Keratinocyte (primary cell): Measurements from ENCODE around the gene TMEM151B. TPM values are rescaled to one million over a fixed set of nuclear protein-coding genes. Genes with fewer than 3 reads are reported as not detected.
A peak's percentile ranks its signal among the peaks of the same experiment; 100 is the strongest.

ENCODE experiments used
- DNase-seq: peaks from one replicate; pipeline ENCODE4 v3.0.0-alpha.2; 2011; ENCODE audit warnings: low read depth, missing footprints, low spot score
- FAIRE-seq: peaks from 2 replicates; lab custom pipeline; 2011; peaks lifted over from hg19 to GRCh38; lab: Jason Lieb, UNC
- H2AFZ ChIP-seq: 2 replicates; pipeline ENCODE4 v1.6.0; 2012; ENCODE audit warnings: low read length, control low read depth, inconsistent platforms; ENCODE audit not compliant: control insufficient read depth
- H3K27ac ChIP-seq: 2 replicates; pipeline ENCODE4 v1.5.1; 2011; ENCODE audit warnings: low read length; ENCODE audit not compliant: control insufficient read depth, insufficient read depth
- H3K27me3 ChIP-seq: 3 replicates; pipeline ENCODE4 v1.6.0; 2011; ENCODE audit warnings: low read length; ENCODE audit not compliant: control insufficient read depth, insufficient read depth; ENCODE audit errors: extremely low read depth
- H3K36me3 ChIP-seq, 2 experiments: 2 replicates in 1 of 2; 3 replicates in 1 of 2; pipeline ENCODE4 v1.5.1; 2011; ENCODE audit warnings: low read length in 2 of 2, mild to moderate bottlenecking in 1 of 2; ENCODE audit not compliant: control insufficient read depth in 2 of 2, insufficient read depth in 2 of 2; ENCODE audit errors: extremely low read depth in 1 of 2
- H3K4me1 ChIP-seq: 3 replicates; pipeline ENCODE4 v1.5.1; 2011; ENCODE audit warnings: low read length; ENCODE audit not compliant: control insufficient read depth, insufficient read depth; ENCODE audit errors: extremely low read depth
- H3K4me2 ChIP-seq: 3 replicates; pipeline ENCODE4 v1.6.0; 2011; ENCODE audit warnings: low read depth, low read length; ENCODE audit not compliant: control insufficient read depth, insufficient read depth; ENCODE audit errors: extremely low read depth
- H3K4me3 ChIP-seq, 3 experiments: fragments of 200-600 bp in 1 of 3; sonication (generic) in 1 of 3; 2 replicates in 2 of 3; 3 replicates in 1 of 3; pipeline ENCODE4 v1.5.1; 2011 to 2016; ENCODE audit warnings: low read length in 3 of 3, mild to moderate bottlenecking in 3 of 3, control low read depth in 2 of 3, inconsistent platforms in 1 of 3, low read depth in 1 of 3, mixed read lengths in 1 of 3, mixed run types in 1 of 3, moderate library complexity in 1 of 3; ENCODE audit not compliant: control insufficient read depth in 2 of 3, insufficient read depth in 2 of 3; ENCODE audit errors: extremely low read depth in 1 of 3
- H3K79me2 ChIP-seq: 2 replicates; pipeline ENCODE4 v1.6.0; 2012; ENCODE audit warnings: low read length; ENCODE audit not compliant: control insufficient read depth, insufficient read depth
- H3K9ac ChIP-seq: 3 replicates; pipeline ENCODE4 v1.6.0; 2011; ENCODE audit warnings: low read length; ENCODE audit not compliant: control insufficient read depth, insufficient read depth; ENCODE audit errors: extremely low read depth
- H3K9me1 ChIP-seq: 3 replicates; pipeline ENCODE4 v1.6.0; 2011; ENCODE audit warnings: low read length; ENCODE audit not compliant: control insufficient read depth, insufficient read depth; ENCODE audit errors: extremely low read depth
- H3K9me3 ChIP-seq: 2 replicates; pipeline ENCODE4 v1.5.1; 2012; ENCODE audit warnings: low read depth, low read length; ENCODE audit not compliant: control insufficient read depth
- H4K20me1 ChIP-seq: 3 replicates; pipeline ENCODE4 v1.6.0; 2011; ENCODE audit warnings: low read length; ENCODE audit not compliant: control insufficient read depth, insufficient read depth; ENCODE audit errors: extremely low read depth
- CTCF ChIP-seq, 3 experiments: IDR thresholded peaks in 1 of 3; conservative IDR thresholded peaks in 1 of 3; optimal IDR thresholded peaks in 1 of 3; 2 replicates in 2 of 3; 3 replicates in 1 of 3; pipeline versions ENCODE3 to v1.5.1; 2011; ENCODE audit warnings: low read length in 3 of 3, mild to moderate bottlenecking in 3 of 3, moderate library complexity in 2 of 3, control low read depth in 1 of 3, inconsistent platforms in 1 of 3; ENCODE audit not compliant: insufficient read depth in 2 of 3; ENCODE audit errors: extremely low read depth in 1 of 3
- EZH2 ChIP-seq: IDR thresholded peaks from one replicate; pipeline ENCODE4 v1.6.1; 2012; ENCODE audit warnings: inconsistent platforms, mild to moderate bottlenecking, low read length, moderate library complexity
- dilution Hi-C: fragments of 300-500 bp; cut with MboI; formaldehyde crosslinking; loops from one replicate; pipeline ENCODE4 v1.7.0; 2020; ENCODE audit warnings: low sequenced_read_pairs; ENCODE audit not compliant: extremely low pct_ligation_motif_present
- polyA plus RNA-seq, 5 experiments: library from polyadenylated mRNA; depleted of rRNA in 3 of 5; stranded (reverse) in 3 of 5; stranded (forward) in 1 of 5; unstranded in 1 of 5; fragments of >200 nt; gene quantifications; 1 replicate in 1 of 5; 2 replicates in 3 of 5; 3 replicates in 1 of 5; pipeline versions ENCODE4 v1.2.1 to v1.2.3, GENCODE V29; 2011 to 2012; ENCODE audit warnings: missing spikeins in 2 of 5, low read depth in 1 of 5, low replicate concordance in 1 of 5

The TMEM151B gene
- polyA plus RNA-seq, 1 donor (not counting 4 experiments of a cell fraction or from before 2014, with no cell fraction given) = not detected

- Histone ChIP-seq H3K4me1 (peaks cover 19% of the 10 kb centered on the region), H3K9me3 (no peaks in the 10 kb centered on the region), H3K4me2 (peak overlapping the region; percentile 91), H3K9me1 (peaks cover 5% of the 10 kb centered on the region), H3K4me3 (peak overlapping the region; percentile 97 to 100 (median 99)), H2AFZ (peak overlapping the region; percentile 90), H3K36me3 (peaks cover 22 to 26% of the 10 kb centered on the region in 2 experiments), H3K79me2 (peaks cover 43% of the 10 kb centered on the region), H3K27me3 (no peaks in the 10 kb centered on the region), H3K27ac (peak overlapping the region; percentile 93), H3K9ac (peak overlapping the region; percentile 100), H4K20me1 (peaks cover 35% of the 10 kb centered on the region)
- dilution Hi-C loops = no loop called here
- no peak for DNase-seq
- peak in 1 of 3 experiments; percentile 47 for TF ChIP-seq CTCF (optimal IDR thresholded peaks at IDR 0.05 in 1 of 3, IDR thresholded peaks at IDR 0.05 in 1 of 3, conservative IDR thresholded peaks at IDR 0.05 in 1 of 3; ENCODE audit: extremely low read depth in 1 of 3, insufficient read depth in 2 of 3, low read length in 3 of 3)
- no peak for TF ChIP-seq EZH2
- FAIRE-seq = no peak
Measured at GRCh38 chr6:44245912-44246662, 24.2 kb upstream of the TMEM151B start.

GRCh38 chr6:44246663-44247337 lies 23.4 kb upstream of the TMEM151B start, which contains the start of gene HSP90AB1:
Gene HSP90AB1 (plus strand): TSS chr6:44247101. CDS start chr6:44248630, 1,529 bp downstream.
- Histone ChIP-seq H2AFZ (peak within 1 kb of the TSS; percentile 90), H3K27me3 (no peaks in the 10 kb centered on the region), H3K4me3 (peak within 1 kb of the TSS; percentile 97 to 100 (median 99)), H3K27ac (peak within 1 kb of the TSS; percentile 93), H4K20me1 (peaks cover 39% of the 10 kb centered on the region), H3K9me1 (peaks cover 5% of the 10 kb centered on the region), H3K4me2 (peak within 1 kb of the TSS; percentile 96), H3K9me3 (no peaks in the 10 kb centered on the region), H3K36me3 (peaks cover 26 to 33% of the 10 kb centered on the region in 2 experiments), H3K4me1 (peaks cover 19% of the 10 kb centered on the region), H3K79me2 (peaks cover 47% of the 10 kb centered on the region), H3K9ac (peak within 1 kb of the TSS; percentile 100)
- TF ChIP-seq EZH2 (no peak), CTCF (optimal IDR thresholded peaks at IDR 0.05 in 1 of 3, IDR thresholded peaks at IDR 0.05 in 1 of 3, conservative IDR thresholded peaks at IDR 0.05 in 1 of 3; ENCODE audit: extremely low read depth in 1 of 3, insufficient read depth in 2 of 3, low read length in 3 of 3) (no peak)
- FAIRE-seq (peak; percentile 73), DNase-seq (peak; percentile 99)
- dilution Hi-C loops = no loop called here
